ENCODE data around the gene SEMA5A.
A peak's percentile ranks its signal among the peaks of the same experiment; 100 is the strongest.

Gene SEMA5A

GRCh38 chr5:9324348-9325077 lies 221.4 kb downstream of the SEMA5A start:
- DNase-seq (ENCODE audit: low spot score in 2 of 2), result no peak
- Histone ChIP-seq H3K4me3 (no peak overlapping the region), H3K27me3 (ENCODE audit: low read depth) (no peaks in the 10 kb centered on the region), H3K4me1 (no peaks in the 10 kb centered on the region), H3K36me3 (replicated peaks) (no peaks in the 10 kb centered on the region), H3K9me3 (no peaks in the 10 kb centered on the region)
- in situ Hi-C loops (cut with MboI; ENCODE audit: low sequenced_read_pairs), result no loop called here

DNA sequence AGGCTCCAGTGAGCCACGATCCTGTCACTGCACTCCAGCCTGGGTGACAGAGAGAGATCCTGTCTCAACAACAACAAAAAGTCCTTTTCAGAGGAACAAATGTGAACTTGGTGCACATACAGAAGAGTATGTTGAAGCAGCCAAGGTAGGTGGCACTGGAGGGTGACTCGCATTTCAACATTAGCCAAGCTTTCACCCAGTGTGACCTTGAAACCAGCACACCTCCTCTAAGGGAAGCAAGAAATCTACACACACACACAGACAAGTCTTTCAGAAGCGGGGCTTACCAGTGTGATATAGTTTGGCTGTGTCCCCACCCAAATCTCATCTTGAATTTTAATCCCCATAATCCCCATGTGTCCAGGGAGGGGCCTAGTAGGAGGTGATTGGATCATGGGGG lies 225.2 kb downstream of the SEMA5A start:
- Histone ChIP-seq H3K27me3 (ENCODE audit: low read depth) (no peaks in the 10 kb centered on the region), H3K4me3 (no peak overlapping the region), H3K4me1 (no peaks in the 10 kb centered on the region), H3K9me3 (no peaks in the 10 kb centered on the region), H3K36me3 (replicated peaks) (no peaks in the 10 kb centered on the region)
- in situ Hi-C loops (cut with MboI; ENCODE audit: low sequenced_read_pairs), result no loop called here
- no peak for DNase-seq (ENCODE audit: low spot score in 2 of 2)

- in situ Hi-C loops (cut with MboI; ENCODE audit: low sequenced_read_pairs), result no loop called here
- no peaks in the 10 kb centered on the region for H3K36me3 ChIP-seq (replicated peaks)
Measured at GRCh38 chr5:9318031-9318430, 227.8 kb downstream of the SEMA5A start.

DNA sequence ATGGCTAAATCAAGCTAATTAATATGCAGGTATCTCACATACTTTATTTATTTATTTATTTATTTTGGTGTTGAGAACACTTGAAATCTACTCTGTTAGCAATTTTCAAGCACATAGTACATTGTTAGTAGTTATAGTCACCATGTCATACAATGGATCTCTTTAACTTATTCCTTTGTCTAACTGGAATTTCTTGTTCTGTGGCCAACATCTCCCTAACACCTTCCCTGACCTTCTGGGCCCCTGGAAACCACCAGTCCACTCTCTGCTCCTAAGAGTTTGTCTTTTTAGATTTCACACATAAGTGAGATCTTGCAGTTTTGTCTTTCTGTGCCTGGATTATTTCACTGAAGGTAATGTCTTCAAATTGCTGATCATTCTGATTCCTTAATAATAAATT lies 229.1 kb downstream of the SEMA5A start:
- Histone ChIP-seq H3K4me3 (no peak overlapping the region), H3K27me3 (ENCODE audit: low read depth) (no peaks in the 10 kb centered on the region), H3K4me1 (no peaks in the 10 kb centered on the region), H3K36me3 (replicated peaks) (no peaks in the 10 kb centered on the region), H3K9me3 (no peaks in the 10 kb centered on the region)
- no peak for DNase-seq (ENCODE audit: low spot score in 2 of 2)
- in situ Hi-C loops (cut with MboI; ENCODE audit: low sequenced_read_pairs), result no loop called here

More at GRCh38 chr5:9318031-9318430, 227.8 kb downstream of the SEMA5A start:
- Histone ChIP-seq H3K9me3 (no peaks in the 10 kb centered on the region), H3K27me3 (ENCODE audit: low read depth) (no peaks in the 10 kb centered on the region), H3K4me3 (no peak overlapping the region), H3K4me1 (no peaks in the 10 kb centered on the region)
- no peak for DNase-seq (ENCODE audit: low spot score in 2 of 2)

- Histone ChIP-seq H3K36me3 (replicated peaks) (no peaks in the 10 kb centered on the region), H3K4me1 (no peaks in the 10 kb centered on the region), H3K9me3 (no peaks in the 10 kb centered on the region), H3K27me3 (ENCODE audit: low read depth) (no peaks in the 10 kb centered on the region), H3K4me3 (no peak overlapping the region)
- no peak for DNase-seq (ENCODE audit: low spot score in 2 of 2)
- in situ Hi-C loops (cut with MboI; ENCODE audit: low sequenced_read_pairs), result no loop called here
Measured at GRCh38 chr5:9316041-9316440, 229.8 kb downstream of the SEMA5A start.

DNA sequence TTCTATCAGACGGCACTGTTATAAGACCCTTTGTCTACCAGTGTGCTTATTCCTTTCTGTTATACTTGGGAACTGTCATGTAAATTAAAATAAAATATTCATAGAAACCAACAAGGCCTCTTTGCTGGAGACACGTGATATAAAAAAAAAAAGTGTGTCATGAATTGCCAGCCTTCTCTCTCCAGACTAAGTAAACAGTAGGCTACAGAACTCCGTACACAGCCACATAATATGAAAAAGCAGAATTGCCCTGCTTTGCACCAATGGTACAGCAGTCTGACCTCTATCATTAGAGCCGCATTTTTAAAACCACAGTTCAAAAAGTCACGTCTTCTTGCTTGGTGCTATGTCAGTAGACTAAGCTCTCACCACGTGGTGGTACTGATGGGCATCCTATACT lies 231.3 kb downstream of the SEMA5A start:
- Histone ChIP-seq H3K27me3 (ENCODE audit: low read depth) (no peaks in the 10 kb centered on the region), H3K9me3 (no peaks in the 10 kb centered on the region), H3K36me3 (replicated peaks) (no peaks in the 10 kb centered on the region), H3K4me3 (no peak overlapping the region), H3K4me1 (no peaks in the 10 kb centered on the region)
- in situ Hi-C loops (cut with MboI; ENCODE audit: low sequenced_read_pairs), result no loop called here
- DNase-seq (ENCODE audit: low spot score in 2 of 2), result no peak

- Histone ChIP-seq H3K36me3 (replicated peaks) (no peaks in the 10 kb centered on the region), H3K4me1 (no peaks in the 10 kb centered on the region), H3K9me3 (no peaks in the 10 kb centered on the region), H3K27me3 (ENCODE audit: low read depth) (no peaks in the 10 kb centered on the region), H3K4me3 (no peak overlapping the region)
- in situ Hi-C loops (cut with MboI; ENCODE audit: low sequenced_read_pairs), result no loop called here
- no peak for DNase-seq (ENCODE audit: low spot score in 2 of 2)
Measured at GRCh38 chr5:9313751-9314150, 232.1 kb downstream of the SEMA5A start.

GRCh38 chr5:9307150-9307549 lies 238.7 kb downstream of the SEMA5A start:
- H3K27me3 ChIP-seq (ENCODE audit: low read depth), result no peaks in the 10 kb centered on the region
- H3K4me1 ChIP-seq, result no peaks in the 10 kb centered on the region
- in situ Hi-C loops (cut with MboI; ENCODE audit: low sequenced_read_pairs), result no loop called here
- H3K4me3 ChIP-seq, result no peak overlapping the region
- no peak for DNase-seq (ENCODE audit: low spot score in 2 of 2)
- no peaks in the 10 kb centered on the region for H3K36me3 ChIP-seq (replicated peaks)
- H3K9me3 ChIP-seq, result no peaks in the 10 kb centered on the region

DNA sequence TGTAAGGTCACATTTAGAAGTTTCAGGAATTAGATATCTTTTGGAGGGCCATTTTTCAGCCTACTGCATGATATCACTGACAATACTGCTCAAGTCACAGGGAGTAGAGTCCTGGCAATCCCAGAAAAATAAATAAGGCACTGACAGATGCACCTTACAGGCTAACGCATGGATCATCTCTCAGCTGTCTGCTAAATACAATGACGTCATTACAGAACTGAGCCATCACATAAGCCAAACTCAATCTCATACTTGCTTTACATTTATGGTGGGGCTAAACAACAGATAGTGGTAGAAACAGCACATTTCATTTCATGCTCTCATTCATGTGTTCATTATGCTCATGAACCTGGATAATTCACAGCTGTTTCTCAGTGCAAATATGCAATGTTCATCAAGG lies 243.7 kb downstream of the SEMA5A start:
- Histone ChIP-seq H3K4me3 (no peak overlapping the region), H3K36me3 (replicated peaks) (no peaks in the 10 kb centered on the region), H3K9me3 (no peaks in the 10 kb centered on the region), H3K4me1 (no peaks in the 10 kb centered on the region), H3K27me3 (ENCODE audit: low read depth) (no peaks in the 10 kb centered on the region)
- no peak for DNase-seq (ENCODE audit: low spot score in 2 of 2)
- in situ Hi-C loops (cut with MboI; ENCODE audit: low sequenced_read_pairs), result no loop called here

DNA sequence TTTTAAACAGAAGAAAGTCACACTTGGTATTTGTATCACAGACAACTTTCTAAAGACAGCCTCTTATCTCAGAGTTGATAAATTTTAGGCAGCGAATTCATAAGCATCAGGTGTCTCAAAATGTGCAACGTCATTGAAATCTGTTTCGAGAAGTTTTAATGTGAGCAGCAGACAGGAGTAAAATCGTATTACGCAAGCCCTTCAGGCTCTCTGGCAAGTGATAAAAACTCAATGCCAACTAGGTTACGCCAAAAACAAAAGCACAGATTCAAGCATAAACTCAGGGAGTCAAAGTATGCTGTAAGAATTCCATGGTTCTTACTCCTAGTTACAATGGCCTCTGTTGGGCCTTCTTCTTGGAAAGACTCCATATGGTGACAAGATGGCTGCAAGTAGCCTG lies 244.7 kb downstream of the SEMA5A start:
- Histone ChIP-seq H3K9me3 (no peaks in the 10 kb centered on the region), H3K27me3 (ENCODE audit: low read depth) (no peaks in the 10 kb centered on the region), H3K36me3 (replicated peaks) (no peaks in the 10 kb centered on the region), H3K4me1 (no peaks in the 10 kb centered on the region), H3K4me3 (no peak overlapping the region)
- no peak for DNase-seq (ENCODE audit: low spot score in 2 of 2)
- in situ Hi-C loops (cut with MboI; ENCODE audit: low sequenced_read_pairs), result no loop called here

- Histone ChIP-seq H3K9me3 (no peaks in the 10 kb centered on the region), H3K36me3 (replicated peaks) (no peaks in the 10 kb centered on the region), H3K27me3 (ENCODE audit: low read depth) (no peaks in the 10 kb centered on the region), H3K4me3 (no peak overlapping the region), H3K4me1 (no peaks in the 10 kb centered on the region; the same call in 1 of the 2 replicates)
- no peak for DNase-seq (ENCODE audit: low spot score in 2 of 2)
- in situ Hi-C loops (cut with MboI; ENCODE audit: low sequenced_read_pairs), result no loop called here
Measured at GRCh38 chr5:9297134-9297533, 248.7 kb downstream of the SEMA5A start.

DNA sequence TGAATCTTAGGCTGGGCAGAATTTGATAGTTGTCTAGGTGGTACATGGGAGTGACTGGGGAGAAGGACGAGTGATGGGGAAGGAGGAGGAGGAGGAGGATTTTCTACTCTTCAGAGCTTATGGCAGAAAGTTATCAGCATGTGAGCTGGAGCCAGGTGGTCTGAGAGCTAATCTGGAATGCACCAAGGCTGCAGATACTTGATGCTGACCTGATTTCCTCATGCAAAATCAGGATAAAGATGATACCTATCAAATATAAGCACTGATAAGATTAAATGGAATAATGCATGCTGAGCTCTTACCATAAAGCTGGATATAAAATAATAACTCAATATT lies 250.4 kb downstream of the SEMA5A start:
- in situ Hi-C loops (cut with MboI; ENCODE audit: low sequenced_read_pairs), result no loop called here
- Histone ChIP-seq H3K36me3 (replicated peaks) (no peaks in the 10 kb centered on the region), H3K9me3 (no peaks in the 10 kb centered on the region), H3K4me3 (no peak overlapping the region), H3K4me1 (no peaks in the 10 kb centered on the region; the same call in 1 of the 2 replicates), H3K27me3 (ENCODE audit: low read depth) (no peaks in the 10 kb centered on the region)
- DNase-seq (ENCODE audit: low spot score in 2 of 2), result no peak

- H3K4me3 ChIP-seq, result no peak overlapping the region
- no peaks in the 10 kb centered on the region for H3K36me3 ChIP-seq (replicated peaks)
- H3K27me3 ChIP-seq (ENCODE audit: low read depth), result no peaks in the 10 kb centered on the region
- in situ Hi-C loops (cut with MboI; ENCODE audit: low sequenced_read_pairs), result no loop called here
- no peaks in the 10 kb centered on the region; the same call in 1 of the 2 replicates for H3K4me1 ChIP-seq
- peak in 1 of 2 experiments; percentile 4 for DNase-seq (ENCODE audit: low spot score in 2 of 2)
- H3K9me3 ChIP-seq, result no peaks in the 10 kb centered on the region
Measured at GRCh38 chr5:9294793-9295465, 250.9 kb downstream of the SEMA5A start.

DNA sequence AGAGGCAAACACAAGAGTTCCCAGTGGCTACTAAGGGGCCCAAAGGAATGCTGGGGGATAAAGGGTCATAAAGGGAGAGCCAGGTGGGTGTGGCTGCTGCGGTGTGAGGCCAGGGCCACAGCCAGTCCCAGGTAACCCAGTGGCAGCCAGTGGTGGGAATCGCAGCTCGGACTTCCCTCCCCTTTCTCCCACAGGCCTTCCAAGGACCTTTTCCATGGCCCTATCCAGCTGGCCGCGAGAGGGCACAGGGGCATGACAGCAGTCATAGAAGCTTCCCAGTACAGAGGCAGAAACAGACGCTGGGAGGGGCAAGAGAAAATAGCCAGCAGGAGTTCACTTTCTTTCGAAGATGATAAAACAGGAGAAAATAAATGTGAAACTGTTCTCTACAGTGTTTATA lies 257.6 kb downstream of the SEMA5A start:
- H3K4me1 ChIP-seq, result no peaks in the 10 kb centered on the region
- H3K4me3 ChIP-seq, result no peak overlapping the region
- H3K9me3 ChIP-seq, result no peaks in the 10 kb centered on the region
- in situ Hi-C loops (cut with MboI; ENCODE audit: low sequenced_read_pairs), result no loop called here
- no peak for DNase-seq (ENCODE audit: low spot score in 2 of 2)
- H3K36me3 ChIP-seq (replicated peaks), result no peaks in the 10 kb centered on the region
- no peaks in the 10 kb centered on the region for H3K27me3 ChIP-seq (ENCODE audit: low read depth)
